ENCODE measurements around the gene SPANXN3. TPM values are rescaled to one million over a fixed set of nuclear protein-coding genes. Genes with fewer than 3 reads are reported as not detected.

Gene SPANXN3
- total and polyA plus RNA-seq, 8 donors, result not detected

- 57 to 75% (median 73%) methylated on average over 4 of the region's 4 CpGs for WGBS, 5 donors
- intact Hi-C loops (cut with DNase I; ENCODE audit: low total_unique reads), result no loop called here
These were observed 40.5 kb downstream of the SPANXN3 start for GRCh38 chrX:143476751-143477150.

GRCh38 chrX:143472347-143472938 is 44.8 kb downstream of the SPANXN3 start:
- no peaks in the 10 kb centered on the region for H3K36me3 ChIP-seq
- intact Hi-C loops (cut with DNase I; ENCODE audit: low total_unique reads), result no loop called here
- TF ChIP-seq EP300 (IDR thresholded peaks at IDR 0.05) (no peak), POLR2A (IDR thresholded peaks at IDR 0.05) (no peak), POLR2AphosphoS5 (IDR thresholded peaks at IDR 0.05) (no peak), CTCF (IDR thresholded peaks at IDR 0.05) (no peak)
- H3K27me3 ChIP-seq, result no peaks in the 10 kb centered on the region
- H3K9me3 ChIP-seq, result peaks cover 0 to 8% (median 3%) of the 10 kb centered on the region in 4 donors
- H3K27ac ChIP-seq, result no peak overlapping the region
- H3K4me3 ChIP-seq, result no peak overlapping the region
- no peaks in the 10 kb centered on the region for H3K4me1 ChIP-seq
- no peak for DNase-seq
- 10 to 58% (median 40%) methylated on average over 1 of the region's 1 CpG for WGBS, 5 donors

More at GRCh38 chrX:143476751-143477150, 40.5 kb downstream of the SPANXN3 start:
- H3K36me3 ChIP-seq, result no peaks in the 10 kb centered on the region
- no peaks in the 10 kb centered on the region for H3K9me3 ChIP-seq
- DNase-seq, result no peak
- no peak for TF ChIP-seq EP300 (IDR thresholded peaks at IDR 0.05)
- TF ChIP-seq POLR2A (IDR thresholded peaks at IDR 0.05), result no peak
- no peak overlapping the region for H3K27ac ChIP-seq
- H3K27me3 ChIP-seq, result no peaks in the 10 kb centered on the region
- no peaks in the 10 kb centered on the region for H3K4me1 ChIP-seq
- no peak overlapping the region for H3K4me3 ChIP-seq

- intact Hi-C loops (cut with DNase I; ENCODE audit: low total_unique reads), result no loop called here
- H3K27ac ChIP-seq, result no peak overlapping the region
- no peak for DNase-seq
- H3K9me3 ChIP-seq, result peaks cover 0 to 8% (median 3%) of the 10 kb centered on the region in 4 donors
- H3K36me3 ChIP-seq, result no peaks in the 10 kb centered on the region
- H3K4me3 ChIP-seq, result no peak overlapping the region
- no peaks in the 10 kb centered on the region for H3K4me1 ChIP-seq
- TF ChIP-seq CTCF (IDR thresholded peaks at IDR 0.05), result no peak
- TF ChIP-seq EP300 (IDR thresholded peaks at IDR 0.05), result no peak
- TF ChIP-seq POLR2AphosphoS5 (IDR thresholded peaks at IDR 0.05), result no peak
- no peak for TF ChIP-seq POLR2A (IDR thresholded peaks at IDR 0.05)
- H3K27me3 ChIP-seq, result no peaks in the 10 kb centered on the region
- WGBS, 5 donors, result 23 to 37% (median 34%) methylated on average over 1 of the region's 1 CpG
These were observed 51.1 kb downstream of the SPANXN3 start for GRCh38 chrX:143466130-143466529.

- no peak overlapping the region for H3K4me3 ChIP-seq
- no peaks in the 10 kb centered on the region for H3K9me3 ChIP-seq
- DNase-seq, result no peak
- H3K27ac ChIP-seq, result no peak overlapping the region
- TF ChIP-seq POLR2A (IDR thresholded peaks at IDR 0.05) (no peak), POLR2AphosphoS5 (IDR thresholded peaks at IDR 0.05) (no peak), EP300 (IDR thresholded peaks at IDR 0.05) (no peak), CTCF (IDR thresholded peaks at IDR 0.05) (no peak)
- H3K27me3 ChIP-seq, result no peaks in the 10 kb centered on the region
- intact Hi-C loops (cut with DNase I; ENCODE audit: low total_unique reads), result no loop called here
- H3K4me1 ChIP-seq, result no peaks in the 10 kb centered on the region
- H3K36me3 ChIP-seq, result no peaks in the 10 kb centered on the region
- 74 to 90% (median 79%) methylated on average over 6 to 10 of the region's 10 CpGs for WGBS, 5 donors
These were observed 54.6 kb downstream of the SPANXN3 start for GRCh38 chrX:143462696-143463095.

GRCh38 chrX:143461606-143462005 is 55.7 kb downstream of the SPANXN3 start:
- intact Hi-C loops (cut with DNase I; ENCODE audit: low total_unique reads), result no loop called here
- H3K27ac ChIP-seq, result no peak overlapping the region
- WGBS, 5 donors, result 84 to 93% (median 87%) methylated on average over 3 of the region's 3 CpGs
- H3K4me3 ChIP-seq, result no peak overlapping the region
- H3K36me3 ChIP-seq, result no peaks in the 10 kb centered on the region
- no peak for DNase-seq
- no peaks in the 10 kb centered on the region for H3K9me3 ChIP-seq
- no peaks in the 10 kb centered on the region for H3K4me1 ChIP-seq
- H3K27me3 ChIP-seq, result no peaks in the 10 kb centered on the region
- no peak for TF ChIP-seq CTCF (IDR thresholded peaks at IDR 0.05)
- TF ChIP-seq POLR2A (IDR thresholded peaks at IDR 0.05), result no peak
- TF ChIP-seq POLR2AphosphoS5 (IDR thresholded peaks at IDR 0.05), result no peak
- no peak for TF ChIP-seq EP300 (IDR thresholded peaks at IDR 0.05)

All from stomach (tissue), 9 donors.